Activated CD4-positive, alpha-beta T cell treated with anti-CD3 and anti-CD28 coated beads for 4 hours (primary cell): ENCODE measurements around the gene NAA50.

Experiments used
- DNase-seq, 2 donors: peaks; one replicate each; pipeline ENCODE4 v3.0.0-alpha.2; 2020

The NAA50 gene

GRCh38 chr3:113685124-113685523 lies 60.9 kb downstream of the NAA50 start:
- no peak for DNase-seq

- DNase-seq, result no peak
Measured at GRCh38 chr3:113684271-113684819, 61.7 kb downstream of the NAA50 start.

- no peak for DNase-seq
Measured at GRCh38 chr3:113678773-113679172, 67.3 kb downstream of the NAA50 start.

GRCh38 chr3:113677737-113678136 lies 68.3 kb downstream of the NAA50 start:
- no peak for DNase-seq

GRCh38 chr3:113676261-113676660 lies 69.8 kb downstream of the NAA50 start:
- no peak for DNase-seq

- no peak for DNase-seq
Measured at GRCh38 chr3:113673593-113673992, 72.5 kb downstream of the NAA50 start.

GRCh38 chr3:113668015-113668414 lies 78.0 kb downstream of the NAA50 start:
- DNase-seq, result no peak
